BLaER1 treated with 17β-estradiol and CSF1 and Interleukin-3, amounts not matched to agents 10 nM and 100 nM (cell line): ENCODE measurements around the gene SOX11.

ENCODE experiments used
- H3K27ac ChIP-seq, 11 experiments: shearing (Covaris generic); formaldehyde crosslinking; 2 replicates each; pipeline ENCODE4 v1.8.1; 2022
- H3K27me3 ChIP-seq, 11 experiments: shearing (Covaris generic); formaldehyde crosslinking; 2 replicates each; pipeline ENCODE4 v1.8.1; 2022
- H3K36me3 ChIP-seq, 11 experiments: shearing (Covaris generic); formaldehyde crosslinking; 2 replicates each; pipeline ENCODE4 v1.8.1; 2022
- H3K4me1 ChIP-seq, 10 experiments: shearing (Covaris generic); formaldehyde crosslinking; 2 replicates each; pipeline ENCODE4 v1.8.1; 2022
- H3K4me2 ChIP-seq, 11 experiments: shearing (Covaris generic); formaldehyde crosslinking; 2 replicates each; pipeline ENCODE4 v1.8.1; 2022
- H3K4me3 ChIP-seq, 10 experiments: shearing (Covaris generic); formaldehyde crosslinking; 2 replicates each; pipeline ENCODE4 v1.8.1; 2022
- H3K9ac ChIP-seq, 11 experiments: shearing (Covaris generic); formaldehyde crosslinking; 2 replicates each; pipeline ENCODE4 v1.8.1; 2022
- H3K9me3 ChIP-seq, 11 experiments: shearing (Covaris generic); formaldehyde crosslinking; replicated peaks in 1 of 11; 2 replicates each; pipeline ENCODE4 v1.8.1; 2022
- H4K20me1 ChIP-seq, 11 experiments: shearing (Covaris generic); formaldehyde crosslinking; 2 replicates each; pipeline ENCODE4 v1.8.1; 2022
- Cebpa-rat ChIP-seq, 11 experiments: shearing (Covaris generic); IDR thresholded peaks; 2 replicates each; pipeline ENCODE4 v1.8.1; 2022

SOX11 gene

GRCh38 chr2:5736886-5737285 lies 44.7 kb downstream of the SOX11 start:
- Histone ChIP-seq H3K36me3 (no peaks in the 10 kb centered on the region), H3K9ac (no peak overlapping the region), H3K27ac (no peak overlapping the region), H3K4me1 (no peaks in the 10 kb centered on the region), H3K9me3 (no peaks in the 10 kb centered on the region), H3K4me2 (no peak overlapping the region), H4K20me1 (no peaks in the 10 kb centered on the region), H3K4me3 (no peak overlapping the region), H3K27me3 (no peaks in the 10 kb centered on the region)
- TF ChIP-seq Cebpa-rat (IDR thresholded peaks at IDR 0.05) = no peak

- no peaks in the 10 kb centered on the region for H4K20me1 ChIP-seq
- H3K4me1 ChIP-seq = no peaks in the 10 kb centered on the region
- TF ChIP-seq Cebpa-rat (IDR thresholded peaks at IDR 0.05) = no peak
These were observed 47.9 kb downstream of the SOX11 start for GRCh38 chr2:5740053-5740452.

GRCh38 chr2:5740817-5741216 lies 48.6 kb downstream of the SOX11 start:
- no peak for TF ChIP-seq Cebpa-rat (IDR thresholded peaks at IDR 0.05)
- H3K4me2 ChIP-seq = no peak overlapping the region
- H3K36me3 ChIP-seq = no peaks in the 10 kb centered on the region
- no peak overlapping the region for H3K4me3 ChIP-seq
- no peaks in the 10 kb centered on the region for H4K20me1 ChIP-seq
- H3K27me3 ChIP-seq = no peaks in the 10 kb centered on the region
- H3K27ac ChIP-seq = no peak overlapping the region
- no peaks in the 10 kb centered on the region for H3K4me1 ChIP-seq
- no peaks in the 10 kb centered on the region for H3K9me3 ChIP-seq
- H3K9ac ChIP-seq = no peak overlapping the region

More at GRCh38 chr2:5740053-5740452, 47.9 kb downstream of the SOX11 start:
- Histone ChIP-seq H3K4me3 (no peak overlapping the region), H3K9me3 (no peaks in the 10 kb centered on the region), H3K4me2 (no peak overlapping the region), H3K27me3 (no peaks in the 10 kb centered on the region), H3K27ac (no peak overlapping the region), H3K9ac (no peak overlapping the region), H3K36me3 (no peaks in the 10 kb centered on the region)

GRCh38 chr2:5741242-5741641 lies 49.1 kb downstream of the SOX11 start:
- Histone ChIP-seq H3K27ac (no peak overlapping the region), H3K36me3 (no peaks in the 10 kb centered on the region), H3K4me1 (no peaks in the 10 kb centered on the region), H3K4me3 (no peak overlapping the region), H3K9me3 (no peaks in the 10 kb centered on the region), H3K9ac (no peak overlapping the region), H3K27me3 (no peaks in the 10 kb centered on the region), H3K4me2 (no peak overlapping the region), H4K20me1 (no peaks in the 10 kb centered on the region)
- no peak for TF ChIP-seq Cebpa-rat (IDR thresholded peaks at IDR 0.05)

GRCh38 chr2:5742126-5742525 lies 49.9 kb downstream of the SOX11 start:
- Histone ChIP-seq H4K20me1 (no peaks in the 10 kb centered on the region), H3K9me3 (no peaks in the 10 kb centered on the region), H3K36me3 (no peaks in the 10 kb centered on the region), H3K4me3 (no peak overlapping the region), H3K27ac (no peak overlapping the region), H3K4me1 (no peaks in the 10 kb centered on the region), H3K27me3 (no peaks in the 10 kb centered on the region), H3K9ac (no peak overlapping the region), H3K4me2 (no peak overlapping the region)
- no peak for TF ChIP-seq Cebpa-rat (IDR thresholded peaks at IDR 0.05)

- no peak overlapping the region for H3K4me3 ChIP-seq
- H3K27ac ChIP-seq = no peak overlapping the region
- no peaks in the 10 kb centered on the region for H4K20me1 ChIP-seq
These were observed 56.2 kb downstream of the SOX11 start for GRCh38 chr2:5748391-5748790.

GRCh38 chr2:5748946-5749345 lies 56.8 kb downstream of the SOX11 start:
- Histone ChIP-seq H3K9me3 (no peaks in the 10 kb centered on the region), H3K27ac (no peak overlapping the region), H3K4me1 (no peaks in the 10 kb centered on the region), H3K36me3 (no peaks in the 10 kb centered on the region), H3K4me2 (no peak overlapping the region), H3K4me3 (no peak overlapping the region), H4K20me1 (no peaks in the 10 kb centered on the region), H3K27me3 (no peaks in the 10 kb centered on the region), H3K9ac (no peak overlapping the region)
- no peak for TF ChIP-seq Cebpa-rat (IDR thresholded peaks at IDR 0.05)

More at GRCh38 chr2:5748391-5748790, 56.2 kb downstream of the SOX11 start:
- no peaks in the 10 kb centered on the region for H3K36me3 ChIP-seq
- H3K9ac ChIP-seq = no peak overlapping the region
- H3K4me1 ChIP-seq = no peaks in the 10 kb centered on the region
- H3K27me3 ChIP-seq = no peaks in the 10 kb centered on the region
- no peaks in the 10 kb centered on the region for H3K9me3 ChIP-seq
- H3K4me2 ChIP-seq = no peak overlapping the region
- no peak for TF ChIP-seq Cebpa-rat (IDR thresholded peaks at IDR 0.05)

GRCh38 chr2:5749347-5749746 lies 57.2 kb downstream of the SOX11 start:
- H3K27ac ChIP-seq = no peak overlapping the region
- H3K9ac ChIP-seq = no peak overlapping the region
- no peak overlapping the region for H3K4me3 ChIP-seq
- H3K9me3 ChIP-seq = no peaks in the 10 kb centered on the region
- no peaks in the 10 kb centered on the region for H3K36me3 ChIP-seq
- no peak overlapping the region for H3K4me2 ChIP-seq
- no peak for TF ChIP-seq Cebpa-rat (IDR thresholded peaks at IDR 0.05)
- H3K4me1 ChIP-seq = no peaks in the 10 kb centered on the region
- H3K27me3 ChIP-seq = no peaks in the 10 kb centered on the region
- H4K20me1 ChIP-seq = no peaks in the 10 kb centered on the region
